HEK293T (cell line): ENCODE measurements around the gene GNB4.

Experiments used
- CTCF ChIA-PET: fragments of 350-600 bp; formaldehyde crosslinking; extraction: SDS; loops from one replicate; lab custom pipeline; 2021; ENCODE audit warnings: antibody characterized with exemption, inconsistent platforms; lab: Yijun Ruan, JAX
- POLR2A ChIA-PET: fragments of 350-600 bp; formaldehyde crosslinking; extraction: SDS; loops from one replicate; lab custom pipeline; 2020; ENCODE audit warnings: antibody characterized with exemption, inconsistent platforms; lab: Yijun Ruan, JAX
- DNase-seq: peaks from one replicate; pipeline ENCODE4 v3.0.0; 2012; ENCODE audit warnings: mixed read lengths; ENCODE audit errors: extremely low spot score
- ARNT ChIP-seq: fragments of 450-650 bp; IDR thresholded peaks from 2 replicates; pipeline ENCODE4 v1.6.1; 2017; ENCODE audit warnings: mild to moderate bottlenecking
- BHLHE40 ChIP-seq: fragments of 450-650 bp; IDR thresholded peaks from 2 replicates; pipeline ENCODE4 v1.6.1; 2016; ENCODE audit warnings: mild to moderate bottlenecking, moderate library complexity, borderline replicate concordance
- CTBP1 ChIP-seq: fragments of 450-650 bp; IDR thresholded peaks from 2 replicates; pipeline ENCODE4 v1.6.1; 2016; ENCODE audit warnings: borderline replicate concordance
- ELF4 ChIP-seq: fragments of 450-650 bp; IDR thresholded peaks from 2 replicates; pipeline ENCODE4 v1.6.1; 2017; ENCODE audit warnings: antibody characterized with exemption
- FOXA1 ChIP-seq: fragments of 450-650 bp; IDR thresholded peaks from 2 replicates; pipeline ENCODE4 v1.6.1; 2016; ENCODE audit warnings: mild to moderate bottlenecking
- FOXK2 ChIP-seq: fragments of 450-650 bp; IDR thresholded peaks from 2 replicates; pipeline ENCODE4 v1.6.1; 2016; ENCODE audit warnings: mild to moderate bottlenecking
- FOXM1 ChIP-seq: fragments of 450-650 bp; IDR thresholded peaks from 2 replicates; pipeline ENCODE4 v1.6.1; 2017; ENCODE audit warnings: mild to moderate bottlenecking, borderline replicate concordance
- HDGF ChIP-seq: fragments of 450-650 bp; IDR thresholded peaks from 2 replicates; pipeline ENCODE4 v1.6.1; 2017; ENCODE audit warnings: antibody characterized with exemption, borderline replicate concordance
- L3MBTL2 ChIP-seq: fragments of 450-650 bp; conservative IDR thresholded peaks from 2 replicates; pipeline ENCODE4 v1.6.1; 2016; ENCODE audit warnings: mild to moderate bottlenecking
- LEF1 ChIP-seq: fragments of 450-650 bp; IDR thresholded peaks from 2 replicates; pipeline ENCODE4 v1.6.1; 2017; ENCODE audit warnings: mild to moderate bottlenecking, borderline replicate concordance
- NFRKB ChIP-seq: fragments of 450-650 bp; IDR thresholded peaks from 2 replicates; pipeline ENCODE4 v1.6.1; 2016; ENCODE audit warnings: mild to moderate bottlenecking, moderate library complexity
- SP1 ChIP-seq: fragments of 450-650 bp; IDR thresholded peaks from 2 replicates; pipeline ENCODE4 v1.6.1; 2017
- SUZ12 ChIP-seq: fragments of 450-650 bp; IDR thresholded peaks from 2 replicates; pipeline ENCODE4 v1.6.1; 2016; ENCODE audit warnings: mild to moderate bottlenecking
- TARDBP ChIP-seq: fragments of 450-650 bp; IDR thresholded peaks from 2 replicates; pipeline ENCODE4 v1.6.1; 2016
- ZNF384 ChIP-seq: fragments of 450-650 bp; IDR thresholded peaks from 2 replicates; pipeline ENCODE4 v1.6.1; 2016
- TF ChIP-seq, protein P1 (sequence below): fragments of 450-650 bp; IDR thresholded peaks from 2 replicates; pipeline ENCODE4 v1.6.1; 2016

The GNB4 gene

DNA sequence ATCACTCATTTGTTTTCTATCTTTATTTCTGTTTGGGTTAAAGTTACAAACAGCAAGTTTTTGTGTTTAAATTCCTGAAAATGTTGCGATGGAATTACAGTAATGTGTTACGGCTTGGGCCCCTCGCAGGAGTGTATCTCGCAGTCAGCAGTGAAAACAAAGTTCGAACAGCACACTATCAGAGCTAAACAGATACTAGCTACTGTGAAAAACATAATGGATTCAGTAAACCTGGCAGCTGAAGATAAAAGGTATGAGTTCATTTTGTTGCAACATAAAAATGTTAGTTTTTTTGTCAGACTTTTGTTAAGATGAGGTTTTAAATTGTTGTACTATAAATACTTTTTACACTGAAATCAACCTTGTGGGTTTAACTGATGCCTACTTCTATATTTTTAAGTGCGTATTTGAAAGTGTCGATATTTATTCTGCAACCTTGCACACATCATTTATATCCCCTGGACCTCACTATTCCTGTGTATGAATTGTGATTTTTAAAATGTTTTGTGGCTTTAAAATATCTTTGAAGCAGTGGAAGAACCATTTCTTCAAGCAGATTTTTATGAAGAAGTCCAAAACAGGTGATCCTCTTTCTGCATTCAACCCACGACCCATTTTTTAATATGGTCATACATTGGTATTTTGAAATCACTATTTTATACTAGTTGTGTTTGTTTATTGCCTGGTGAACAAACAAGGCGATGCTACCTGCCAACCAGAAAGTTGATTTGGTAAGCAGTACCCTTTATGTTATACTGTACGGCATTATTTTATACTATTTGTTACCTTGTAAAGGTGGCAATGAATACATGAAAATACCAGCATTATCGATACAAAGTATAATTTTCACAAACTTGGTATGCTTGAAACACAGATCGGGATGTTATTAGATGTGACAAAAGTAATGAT is 75.9 kb downstream of the GNB4 start:
- DNase-seq: no peak
- POLR2A ChIA-PET: no interaction called here
- TF ChIP-seq LEF1: no peak
- no peak for TF ChIP-seq CTBP1

GRCh38 chr3:179373938-179374337 is 77.3 kb downstream of the GNB4 start:
- no peak for DNase-seq
- TF ChIP-seq FOXM1 (no peak), TARDBP (no peak), BHLHE40 (no peak), CTBP1 (no peak), ELF4 (no peak), LEF1 (no peak), FOXA1 (no peak), SP1 (no peak), ZNF384 (no peak), SUZ12 (no peak), FOXK2 (no peak), ARNT (no peak), L3MBTL2 (no peak)
- TF ChIP-seq, protein P1, sequence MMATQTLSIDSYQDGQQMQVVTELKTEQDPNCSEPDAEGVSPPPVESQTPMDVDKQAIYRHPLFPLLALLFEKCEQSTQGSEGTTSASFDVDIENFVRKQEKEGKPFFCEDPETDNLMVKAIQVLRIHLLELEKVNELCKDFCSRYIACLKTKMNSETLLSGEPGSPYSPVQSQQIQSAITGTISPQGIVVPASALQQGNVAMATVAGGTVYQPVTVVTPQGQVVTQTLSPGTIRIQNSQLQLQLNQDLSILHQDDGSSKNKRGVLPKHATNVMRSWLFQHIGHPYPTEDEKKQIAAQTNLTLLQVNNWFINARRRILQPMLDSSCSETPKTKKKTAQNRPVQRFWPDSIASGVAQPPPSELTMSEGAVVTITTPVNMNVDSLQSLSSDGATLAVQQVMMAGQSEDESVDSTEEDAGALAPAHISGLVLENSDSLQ: no peak
- POLR2A ChIA-PET: no interaction called here
- CTCF ChIA-PET: interaction anchor here (0.6 kb wide), 1 partner anchor 342 kb away, joined by 4 read pairs; no protein-coding TSS in a partner anchor

More for the DNA sequence above, 75.9 kb downstream of the GNB4 start:
- CTCF ChIA-PET: interaction anchor here (0.6 kb wide), 1 partner anchor 106 kb away, joined by 4 read pairs; no protein-coding TSS in a partner anchor

DNA sequence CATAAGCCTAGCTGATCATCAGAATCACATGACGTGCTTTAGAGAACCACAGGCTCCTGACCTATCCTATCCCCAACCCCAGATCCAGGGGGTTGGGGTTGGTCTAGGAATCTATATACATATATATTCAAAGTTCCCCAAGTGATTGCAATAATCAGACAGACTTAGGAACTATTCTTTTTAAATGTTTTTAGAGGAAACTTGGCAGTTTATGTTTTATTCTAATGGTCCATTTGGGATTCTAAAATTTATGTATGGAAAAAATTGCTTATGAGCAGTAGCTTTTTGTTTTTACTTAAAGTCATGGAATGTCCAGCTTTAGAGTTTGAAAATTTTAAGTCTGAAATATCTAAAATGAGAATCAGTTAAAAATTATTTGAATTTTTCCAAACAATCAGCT is 81.6 kb downstream of the GNB4 start:
- DNase-seq: no peak
- CTCF ChIA-PET: no interaction called here
- POLR2A ChIA-PET: no interaction called here
- TF ChIP-seq ZNF384 (no peak), TARDBP (no peak), ARNT (no peak), FOXM1 (no peak), BHLHE40 (no peak), CTBP1 (no peak), L3MBTL2 (no peak), NFRKB (no peak), HDGF (no peak), SUZ12 (no peak), LEF1 (no peak), SP1 (no peak), FOXA1 (no peak), FOXK2 (no peak), ELF4 (no peak)
- TF ChIP-seq, protein P1: no peak

DNA sequence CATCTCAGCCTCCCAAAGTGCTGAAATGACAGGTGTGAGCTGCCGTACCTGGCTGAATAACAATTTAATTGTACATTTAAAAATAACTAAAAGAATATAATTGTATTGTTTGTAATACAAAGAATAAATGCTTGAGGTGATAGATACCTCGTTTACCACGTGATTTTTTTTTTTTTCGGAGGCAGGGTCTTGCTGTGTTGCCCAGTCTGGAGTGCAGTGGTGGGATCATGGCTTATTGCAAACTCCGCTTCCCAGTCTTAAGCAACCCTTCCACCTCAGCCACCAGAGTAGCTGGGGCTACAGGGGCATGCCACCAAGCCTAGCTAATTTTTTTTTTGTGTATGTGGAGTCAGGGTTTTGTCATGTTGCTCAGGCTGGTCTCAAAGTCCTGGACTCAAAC is 87.9 kb downstream of the GNB4 start:
- DNase-seq: no peak
- TF ChIP-seq TARDBP (no peak), SUZ12 (no peak), NFRKB (no peak), SP1 (no peak), ARNT (no peak), LEF1 (no peak), BHLHE40 (no peak), FOXK2 (no peak), FOXA1 (no peak), HDGF (no peak), CTBP1 (no peak), L3MBTL2 (no peak), FOXM1 (no peak), ELF4 (no peak), ZNF384 (no peak)
- TF ChIP-seq, protein P1: no peak
- ChIA-PET POLR2A (no interaction called here), CTCF (no interaction called here)

DNA sequence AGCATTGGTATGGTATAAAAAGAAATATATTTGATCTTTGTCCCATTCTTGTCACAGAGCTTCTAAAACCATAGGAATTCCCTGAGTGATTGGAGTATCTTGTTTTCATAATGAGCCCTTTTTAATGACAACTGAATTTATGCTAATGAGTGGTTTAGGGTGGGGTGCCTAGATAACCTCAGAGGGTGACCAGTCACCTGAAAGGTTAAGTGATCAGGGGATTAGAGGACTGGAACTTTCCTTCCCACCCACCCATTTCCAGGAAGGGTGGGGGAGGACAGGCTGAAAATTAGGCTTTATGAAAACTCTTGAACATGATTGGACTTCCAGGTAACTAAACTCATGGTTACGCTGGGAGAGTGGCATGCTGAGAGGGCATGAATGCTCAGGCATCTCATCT is 95.3 kb downstream of the GNB4 start:
- DNase-seq: no peak
- no peak for TF ChIP-seq FOXM1
- TF ChIP-seq, protein P1: no peak
- no peak for TF ChIP-seq NFRKB
- no peak for TF ChIP-seq ELF4
- TF ChIP-seq L3MBTL2: no peak
- TF ChIP-seq SP1: no peak
- TF ChIP-seq SUZ12: no peak
- no peak for TF ChIP-seq FOXA1
- no peak for TF ChIP-seq ZNF384
- no peak for TF ChIP-seq TARDBP
- no peak for TF ChIP-seq LEF1
- TF ChIP-seq BHLHE40: no peak
- TF ChIP-seq ARNT: no peak
- TF ChIP-seq FOXK2: no peak
- CTCF ChIA-PET: no interaction called here
- POLR2A ChIA-PET: no interaction called here
